HPDE6-E6E7 (cell line): ENCODE measurements around the gene ARX.

Source experiments
- DNase-seq: peaks from one replicate; pipeline ENCODE4 v3.0.0; 2011; ENCODE audit warnings: missing footprints; ENCODE audit errors: extremely low spot score

Gene ARX

DNA sequence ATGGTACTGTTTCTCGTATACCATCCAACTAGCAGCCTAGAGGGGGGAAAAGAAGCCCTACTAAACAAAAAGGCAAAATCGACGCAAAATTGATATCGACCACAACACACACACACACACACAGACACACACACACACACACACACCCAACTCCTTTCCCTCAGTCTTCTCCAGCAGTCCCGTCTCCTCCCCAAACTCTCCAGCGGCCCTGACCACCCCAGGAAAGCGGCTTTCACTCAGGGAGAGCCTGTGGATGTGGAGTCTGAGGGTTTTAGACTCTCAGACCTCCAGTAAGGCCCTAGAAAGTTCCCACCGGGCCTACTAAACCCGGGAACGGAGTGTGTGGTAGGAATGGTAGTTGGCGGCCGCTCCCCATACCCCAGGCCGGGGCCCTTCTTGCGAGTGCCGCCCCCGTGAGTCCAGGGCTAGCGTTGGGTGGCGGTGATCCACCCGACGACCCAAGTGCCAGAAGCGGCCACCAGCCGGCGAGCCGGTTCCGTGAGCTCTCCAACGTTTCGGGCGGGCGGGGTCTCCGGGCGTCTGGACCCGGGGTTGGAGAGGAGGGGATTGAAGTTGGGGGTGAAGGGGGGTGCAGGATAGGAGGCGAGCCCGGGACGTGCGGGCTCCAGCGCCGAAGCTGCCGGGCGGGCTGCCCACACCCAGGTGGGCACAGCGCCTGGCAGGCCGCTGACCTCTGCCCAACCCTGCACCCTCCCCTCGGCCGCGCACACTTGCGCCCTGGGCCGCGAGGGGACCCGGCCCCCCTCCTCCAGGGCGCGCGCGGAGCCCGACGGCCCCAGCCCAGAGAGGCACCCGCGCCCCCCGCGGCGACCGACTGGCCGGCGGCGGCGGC lies 13.7 kb downstream of the ARX start:
- DNase-seq: no peak

DNA sequence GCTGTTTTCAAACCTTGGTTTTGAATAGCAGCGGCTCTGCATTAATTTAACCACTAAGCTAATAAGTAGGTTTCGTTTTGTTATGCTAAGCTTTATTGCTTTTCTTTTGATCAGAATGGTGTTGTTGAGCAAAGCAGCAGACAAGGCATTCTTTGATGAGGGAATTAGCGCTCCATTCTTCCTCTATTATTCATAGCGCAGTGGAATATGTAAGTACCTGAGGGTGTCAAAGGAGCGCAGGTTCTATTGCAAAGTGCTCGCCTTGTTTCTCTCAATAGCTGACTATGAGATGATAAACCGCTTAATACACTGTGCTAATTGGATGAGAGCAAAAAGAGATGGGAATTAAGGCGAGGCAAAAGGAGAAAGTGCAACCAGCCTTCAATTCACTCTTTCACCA lies 16.3 kb downstream of the ARX start:
- DNase-seq: no peak

DNA sequence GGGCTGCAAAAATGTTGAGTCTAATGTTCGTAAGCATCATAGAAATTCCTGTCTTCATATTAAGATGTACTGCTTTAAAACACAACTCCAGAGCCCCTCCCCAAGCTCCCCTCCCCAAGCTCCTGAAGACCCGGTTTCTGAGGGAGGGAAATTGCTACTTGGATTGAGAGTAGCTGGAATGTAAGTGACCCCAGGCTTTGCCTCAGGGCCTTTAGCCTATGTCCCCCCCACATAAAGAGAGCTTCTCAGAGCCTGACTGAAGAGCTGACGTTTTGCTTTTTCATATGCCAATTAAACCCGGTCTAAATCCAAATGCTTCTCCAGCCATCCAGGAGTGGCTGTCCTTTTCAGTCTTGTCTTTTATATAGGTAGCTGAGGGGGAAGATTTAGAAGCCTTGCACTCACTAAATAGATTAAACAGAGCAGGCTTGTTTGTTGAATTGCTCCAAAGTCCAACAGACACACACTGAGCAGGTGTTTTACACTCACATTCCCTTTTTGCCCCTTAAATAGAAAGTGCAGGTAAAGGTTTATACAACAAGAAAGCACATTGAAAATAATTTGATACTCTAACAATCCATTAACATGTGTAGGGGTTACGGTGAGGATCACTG lies 19.6 kb downstream of the ARX start:
- DNase-seq: no peak

DNA sequence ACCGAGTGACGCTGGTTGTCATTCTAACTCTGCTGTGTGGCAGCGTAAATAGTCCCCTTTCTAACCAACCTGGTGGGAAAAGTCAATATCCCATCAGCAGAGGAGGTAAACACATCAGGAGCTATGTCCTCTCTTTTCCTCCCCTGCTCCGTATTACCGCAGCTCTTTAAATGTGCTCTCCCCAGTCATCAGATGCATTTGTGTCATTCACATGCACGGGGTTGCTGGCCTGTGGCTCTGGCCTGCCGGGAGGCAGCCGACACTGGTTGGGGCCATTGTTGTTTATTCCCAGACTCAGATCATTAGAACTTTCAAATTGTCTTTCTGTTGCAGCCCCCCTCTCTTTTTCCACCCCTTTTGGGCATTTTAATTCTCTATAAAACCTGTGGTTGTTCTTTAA lies 21.9 kb downstream of the ARX start:
- no peak for DNase-seq

DNA sequence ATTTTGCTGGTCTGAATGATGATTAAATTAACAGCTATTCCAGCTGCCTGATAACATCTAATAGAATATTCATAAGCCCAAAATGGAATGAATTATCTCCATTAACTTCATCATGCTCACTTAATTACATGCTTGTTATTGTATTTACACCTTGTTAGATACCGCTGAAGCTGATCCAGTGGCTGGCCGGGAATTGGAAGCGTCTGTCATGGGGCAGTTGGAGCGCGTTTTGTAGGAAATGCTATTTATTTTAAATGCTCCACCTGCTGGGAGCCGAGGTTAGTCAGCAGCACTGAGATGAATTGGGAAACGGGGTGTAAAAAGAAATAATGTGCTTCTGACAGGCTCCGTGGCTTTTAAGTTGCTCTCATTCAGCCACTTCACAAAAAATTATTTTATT lies 25.2 kb downstream of the ARX start:
- DNase-seq: no peak

DNA sequence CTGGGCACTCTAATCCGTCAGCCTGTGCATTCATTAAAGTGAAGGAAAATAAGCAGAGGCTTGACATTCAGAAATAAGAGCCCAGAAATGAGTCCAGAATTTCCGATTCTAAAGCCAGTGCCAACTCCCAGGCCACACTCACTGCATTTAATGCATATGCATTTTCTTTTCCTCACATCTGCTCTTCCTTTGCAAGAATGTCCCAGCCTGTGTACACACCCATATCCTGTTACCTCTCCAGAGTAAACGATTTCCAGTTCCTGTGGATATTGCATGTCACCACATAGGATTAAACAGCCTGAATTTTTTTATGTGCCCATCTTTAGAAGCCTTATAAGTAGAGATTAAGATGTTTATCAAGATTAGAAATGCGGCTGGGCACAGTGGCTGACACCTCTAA lies 27.5 kb downstream of the ARX start:
- no peak for DNase-seq

DNA sequence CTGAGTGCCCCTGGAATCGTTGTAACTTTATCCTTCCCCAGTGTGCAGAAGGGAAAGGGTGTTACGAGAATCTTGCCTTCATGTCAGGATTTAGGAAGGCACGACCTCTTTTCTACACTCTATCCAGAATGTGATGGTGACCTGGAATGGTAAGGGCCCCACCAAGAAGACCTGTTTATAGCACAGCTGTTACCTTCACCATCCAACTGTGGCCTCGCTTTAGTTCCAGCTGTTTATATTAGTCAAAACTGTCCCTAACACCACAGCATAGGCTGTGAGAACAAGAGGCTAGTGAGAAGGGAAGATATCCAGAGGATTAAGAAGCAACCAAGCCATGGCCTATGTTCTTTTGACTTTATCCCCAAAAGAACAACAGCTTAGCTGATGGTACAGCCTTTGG lies 28.0 kb downstream of the ARX start:
- no peak for DNase-seq

DNA sequence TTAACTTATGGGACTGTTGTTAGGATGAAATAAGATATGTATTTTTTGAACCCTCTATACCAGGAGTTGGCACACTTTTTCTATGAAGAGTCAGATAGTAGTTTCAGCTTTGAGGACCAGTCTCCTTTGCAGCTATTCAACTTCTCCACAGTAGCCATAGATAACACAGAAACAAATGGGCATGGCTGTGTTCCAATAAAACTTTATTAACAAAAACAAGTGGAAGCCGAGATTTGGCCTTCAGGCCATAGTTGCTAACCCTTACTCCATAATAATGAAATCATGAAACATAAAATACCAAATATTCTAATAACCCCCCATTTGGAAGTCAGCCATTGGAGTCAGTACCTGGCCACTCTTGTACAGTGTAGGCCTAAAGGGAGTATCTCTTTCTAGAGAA lies 30.6 kb downstream of the ARX start:
- DNase-seq: no peak

DNA sequence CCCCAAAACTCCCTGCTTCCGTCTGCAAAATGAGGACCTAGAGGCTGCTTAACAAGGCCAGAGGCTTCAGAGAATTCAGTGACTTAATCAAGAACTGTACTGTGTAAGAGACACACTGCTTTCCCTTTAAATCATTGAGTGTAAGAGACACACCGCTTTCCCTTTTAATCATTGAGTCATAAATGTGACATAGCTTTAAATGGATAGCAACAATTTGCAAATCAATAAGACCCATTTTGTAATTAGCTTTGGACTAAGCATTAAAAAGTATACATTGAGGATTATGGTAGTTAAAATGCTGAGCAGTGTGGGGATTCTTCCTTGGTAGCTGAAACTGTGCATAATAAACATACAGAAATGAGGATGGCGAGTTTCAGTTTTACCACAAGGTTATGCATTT lies 31.8 kb downstream of the ARX start:
- DNase-seq: no peak

DNA sequence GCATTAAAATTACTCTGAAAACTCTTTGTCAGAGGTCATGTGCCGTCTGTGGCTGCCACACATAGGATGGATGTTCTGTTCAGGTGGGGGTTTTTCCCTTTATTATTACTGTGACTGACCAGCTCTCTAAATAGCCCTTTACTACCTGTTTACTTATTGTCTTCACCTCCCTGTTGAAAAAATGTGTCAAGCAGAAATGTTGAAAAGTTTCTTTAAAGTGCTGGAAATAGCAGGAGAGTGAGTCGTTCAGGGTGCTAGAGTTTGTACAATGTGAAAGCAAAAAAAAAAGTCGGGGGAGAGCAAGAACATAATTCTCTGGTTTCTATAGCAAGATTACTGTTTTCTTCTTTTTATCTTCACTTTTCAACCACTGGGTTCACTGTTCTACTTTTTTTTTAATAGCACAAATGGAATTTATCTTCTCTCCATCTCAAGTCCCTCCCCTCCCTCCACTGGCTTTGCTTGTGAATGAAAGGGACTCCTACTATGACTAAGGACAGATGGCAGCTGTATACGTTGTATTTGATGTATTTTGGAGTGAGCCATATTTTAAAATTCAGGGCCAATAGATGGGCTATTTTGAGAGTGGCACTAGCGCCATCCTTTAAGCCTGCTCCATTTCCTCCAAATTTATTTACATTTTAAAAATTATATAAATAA lies 33.3 kb downstream of the ARX start:
- no peak for DNase-seq

DNA sequence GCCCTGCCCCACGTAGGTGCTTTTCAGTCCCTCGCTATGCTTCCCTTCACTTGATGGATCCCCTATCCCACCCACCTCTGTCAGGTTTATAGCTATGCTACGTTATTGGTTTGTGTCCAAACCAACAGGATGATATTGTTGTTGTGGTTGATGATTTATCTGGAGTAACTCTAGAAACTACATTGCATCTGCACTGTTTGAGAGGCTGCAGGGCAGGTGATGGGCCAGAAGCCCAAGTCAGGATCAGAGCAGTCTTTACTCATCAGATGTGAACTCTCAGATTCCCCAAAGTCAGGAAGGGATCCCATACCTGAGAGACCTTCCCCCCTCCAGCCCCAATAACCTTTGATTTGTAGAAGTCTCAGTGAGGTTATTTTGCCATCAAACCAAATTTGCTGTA lies 34.7 kb downstream of the ARX start:
- no peak for DNase-seq

DNA sequence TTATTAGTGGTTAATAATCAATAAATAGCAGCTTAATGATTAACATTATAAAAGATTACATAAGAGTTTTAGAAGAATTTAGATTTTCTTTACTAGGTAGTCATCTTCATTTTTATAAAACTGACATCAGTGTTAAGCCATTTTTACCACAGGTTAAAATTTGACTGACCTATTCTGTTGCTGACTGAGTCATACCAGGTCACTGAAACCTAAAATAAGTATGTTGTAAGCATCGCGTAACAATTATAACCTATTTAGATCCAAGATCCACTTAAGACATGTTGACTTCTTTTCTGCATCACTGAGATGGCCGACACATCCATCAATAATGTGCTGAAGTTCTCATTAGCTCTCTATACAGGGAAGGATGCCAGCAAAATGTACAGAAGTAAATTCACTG lies 36.7 kb downstream of the ARX start:
- no peak for DNase-seq

DNA sequence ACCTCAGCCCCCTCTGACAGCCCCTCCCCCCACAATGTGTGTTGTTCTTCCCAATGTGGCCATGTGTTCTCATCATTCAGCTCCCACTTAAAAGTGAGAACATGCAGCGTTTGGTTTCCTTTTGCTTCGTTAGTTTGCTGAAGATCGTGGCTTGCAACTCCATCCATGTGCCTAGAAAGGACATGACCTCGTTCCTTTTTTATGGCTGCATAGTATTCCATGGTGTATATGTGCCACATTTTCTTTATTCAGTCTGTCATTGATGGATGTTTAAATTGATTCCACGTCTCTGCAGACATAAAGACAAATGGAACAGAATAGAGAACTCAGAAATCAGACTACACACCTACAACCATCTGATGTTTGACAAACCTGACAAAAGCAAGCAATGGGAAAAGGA lies 46.0 kb downstream of the ARX start:
- DNase-seq: no peak

DNA sequence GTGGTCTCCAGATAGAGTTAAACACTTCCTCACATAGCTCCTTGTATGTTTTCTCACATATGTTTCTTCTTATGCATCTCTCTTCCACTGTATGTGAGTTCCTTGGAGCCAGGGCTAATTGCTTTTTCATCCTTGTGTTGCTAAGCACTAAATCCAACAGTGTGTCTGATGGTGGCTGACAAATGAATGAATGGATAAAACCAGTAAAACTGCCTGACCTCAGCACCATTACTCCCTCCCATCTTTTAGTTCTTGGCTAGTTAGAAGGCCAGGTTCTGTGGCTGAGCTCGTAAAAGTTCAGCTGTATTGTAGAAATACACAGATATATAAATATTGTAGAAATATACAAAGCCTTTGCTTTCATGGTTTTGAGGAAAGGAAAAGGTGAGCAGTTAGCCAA lies 50.4 kb downstream of the ARX start:
- no peak for DNase-seq

DNA sequence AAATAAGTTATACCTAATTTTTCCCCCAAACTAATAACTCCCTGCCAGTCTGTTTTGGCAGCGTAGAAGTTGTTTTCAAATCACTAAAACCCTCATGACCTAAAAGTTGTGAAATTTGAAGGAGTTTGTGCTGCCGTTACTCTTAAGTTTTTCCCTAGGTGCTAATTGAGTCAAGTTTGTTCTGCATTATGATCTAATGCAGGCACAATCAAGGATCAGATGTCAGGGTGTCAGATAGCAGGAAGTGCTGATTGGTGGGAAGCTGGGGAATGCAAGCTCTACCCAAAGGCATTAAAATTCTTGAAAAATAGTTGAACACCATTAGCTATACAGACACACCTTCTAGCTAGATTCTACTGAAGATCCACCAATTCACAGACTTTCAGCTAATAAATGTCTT lies 51.9 kb downstream of the ARX start:
- no peak for DNase-seq

DNA sequence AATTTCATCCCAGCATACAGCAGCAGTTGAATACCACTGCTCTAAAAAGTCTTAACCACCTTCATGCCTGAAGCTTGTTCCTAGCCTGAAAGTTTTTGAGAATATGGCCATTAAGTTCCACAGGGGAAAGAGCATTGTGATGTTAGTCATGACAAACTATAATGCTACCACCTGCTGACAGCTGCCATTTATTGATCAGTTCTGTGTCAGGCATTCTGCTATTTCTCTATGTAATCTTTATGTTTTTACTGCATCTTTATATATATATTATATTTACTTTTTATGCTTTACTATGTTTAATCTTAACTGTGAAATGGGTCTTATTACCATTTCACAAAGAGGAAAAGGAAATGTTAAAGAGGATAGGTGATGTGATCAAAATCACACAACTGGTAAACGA lies 54.0 kb downstream of the ARX start:
- no peak for DNase-seq

DNA sequence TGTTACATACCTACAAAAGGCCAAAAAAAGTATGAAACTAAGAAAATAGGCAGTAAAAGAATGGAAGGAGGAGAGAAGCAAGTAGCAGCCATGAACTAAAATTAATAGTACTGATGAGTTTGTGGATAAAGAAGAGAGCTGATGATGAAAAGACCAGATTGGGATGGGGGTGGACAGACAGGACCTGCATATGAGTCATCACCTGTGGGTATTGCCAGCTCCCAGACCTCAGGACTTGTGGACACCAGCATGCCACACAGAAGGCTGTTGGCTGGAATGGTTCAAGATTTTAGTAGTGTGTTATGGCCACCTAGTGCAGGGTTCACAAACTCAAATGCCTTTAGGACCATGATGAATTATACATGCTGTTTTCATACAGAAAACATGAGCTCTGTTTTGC lies 58.9 kb downstream of the ARX start:
- DNase-seq: peak; percentile 6

DNA sequence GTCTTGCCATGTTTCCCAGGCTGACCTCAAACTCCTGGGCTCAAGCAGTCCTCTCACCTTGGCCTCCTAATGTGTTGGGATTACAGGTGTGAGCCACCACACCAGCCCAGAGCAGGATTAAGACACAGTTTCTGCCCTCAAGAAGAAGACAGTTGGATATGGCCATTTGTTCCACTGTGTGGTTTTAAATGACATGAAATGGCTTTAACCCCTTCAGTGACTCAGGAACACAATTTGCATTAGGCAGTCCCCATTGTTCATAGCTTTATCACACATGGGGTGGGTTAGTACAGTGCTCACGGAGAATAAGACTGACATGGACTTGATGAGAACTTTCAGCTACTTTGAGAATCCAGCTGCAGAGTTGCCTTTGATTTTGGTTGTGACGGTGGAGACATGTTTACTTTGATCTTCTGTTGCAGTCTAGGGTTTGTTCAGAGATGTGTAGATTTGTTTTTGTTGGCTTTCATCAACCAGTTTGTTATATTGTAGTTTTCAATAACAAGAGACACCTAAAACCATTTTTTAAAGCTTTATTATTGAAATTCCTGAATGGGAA lies 60.3 kb downstream of the ARX start:
- no peak for DNase-seq

DNA sequence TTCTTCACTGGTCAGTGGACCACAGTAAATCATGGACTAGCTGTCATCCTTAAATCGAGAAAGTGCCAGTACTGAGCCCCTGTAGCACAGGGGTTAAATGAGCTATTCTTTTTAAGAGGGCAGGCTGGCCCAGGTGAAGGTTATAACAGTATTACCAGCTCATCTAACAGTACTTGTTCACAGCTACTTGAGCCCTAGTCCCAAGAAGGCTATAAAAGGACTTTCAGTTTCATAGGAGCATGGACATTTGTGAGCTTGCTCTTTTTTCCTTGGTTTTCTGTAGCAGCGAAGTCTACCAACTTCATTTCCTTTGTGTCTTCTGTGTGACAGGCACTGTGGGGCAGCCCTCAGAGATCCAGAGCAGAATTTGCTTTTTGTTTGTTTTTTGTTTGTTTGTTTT lies 61.0 kb downstream of the ARX start:
- no peak for DNase-seq
